GM20431 (cell line): ENCODE measurements around the gene CDCA7L.
"Not testable (repeated sequence)": the region's sequence is repeated elsewhere in the genome, so short reads cannot be mapped to it uniquely, and the experiment has no call there.

Source experiments
- in situ Hi-C: fragments of 300-500 bp; cut with MseI, MboI; formaldehyde crosslinking; loops from one replicate; pipeline ENCODE4 v1.15.0; 2020; ENCODE audit warnings: low sequenced_read_pairs; ENCODE audit not compliant: unreplicated experiment

The CDCA7L gene

GRCh38 chr7:21866731-21867130 lies 79.0 kb downstream of the CDCA7L start:
- in situ Hi-C loops = no loop called here

GRCh38 chr7:21865631-21866204 lies 80.0 kb downstream of the CDCA7L start:
- in situ Hi-C loops = not testable (repeated sequence)

GRCh38 chr7:21851559-21851967 lies 94.1 kb downstream of the CDCA7L start:
- in situ Hi-C loops = no loop called here
